Panc1 (cell line): ENCODE data around the gene CNKSR1. TPM values are rescaled to one million over a fixed set of nuclear protein-coding genes. Genes with fewer than 3 reads are reported as not detected.

Source experiments
- ATAC-seq: fragments of 200-7000 bp; cut with Tn5 transposase; 2 replicates; pipeline ENCODE4 v1.9.1; 2020; ENCODE audit warnings: mild to moderate bottlenecking, moderate library complexity
- BruUV-seq: library from RNA; stranded (reverse); fragments of 400-500 nt; replicated peaks from 2 replicates; lab custom pipeline; 2021; lab: Mats Ljungman, UMichigan
- CTCF ChIA-PET: fragments of 300-600 bp; sonication (Branson Sonifier 250); formaldehyde crosslinking; loops from one replicate; lab custom pipeline; 2022; ENCODE audit warnings: antibody characterized with exemption; lab: Charles Lee
- POLR2A ChIA-PET: fragments of 300-600 bp; sonication (Branson Sonifier 250); formaldehyde crosslinking; loops from one replicate; lab custom pipeline; 2022; ENCODE audit warnings: antibody characterized with exemption; lab: Charles Lee
- DNase-seq: peaks from one replicate; pipeline ENCODE4 v3.0.0-alpha.2; 2010; ENCODE audit warnings: low read depth, low spot score
- H3K27ac ChIP-seq: 2 replicates; pipeline ENCODE4 v1.5.1; 2011; ENCODE audit warnings: mild to moderate bottlenecking, low read length, inconsistent platforms
- H3K27me3 ChIP-seq: fragments of 200-500 bp; sonication (Bioruptor generic); 2 replicates; pipeline ENCODE4 v1.6.0; 2014; ENCODE audit warnings: low read length, inconsistent platforms; ENCODE audit not compliant: control insufficient read depth, insufficient read depth
- H3K36me3 ChIP-seq: fragments of 200-500 bp; sonication (Bioruptor generic); 2 replicates; pipeline ENCODE4 v1.5.1; 2014; ENCODE audit warnings: inconsistent platforms, mild to moderate bottlenecking, low read length, moderate library complexity; ENCODE audit not compliant: control insufficient read depth, insufficient read depth
- H3K4me1 ChIP-seq: 2 replicates; pipeline ENCODE4 v1.5.1; 2011; ENCODE audit warnings: inconsistent platforms, mild to moderate bottlenecking, low read length, moderate library complexity; ENCODE audit not compliant: control insufficient read depth, insufficient read depth
- H3K4me3 ChIP-seq, 2 experiments: 2 replicates each; pipeline ENCODE4 v1.5.1; 2011 to 2012; ENCODE audit warnings: low read depth in 2 of 2, low read length in 2 of 2, mild to moderate bottlenecking in 2 of 2, inconsistent platforms in 1 of 2, moderate library complexity in 1 of 2
- H3K9me3 ChIP-seq: fragments of 200-500 bp; sonication (Bioruptor generic); 2 replicates; pipeline ENCODE4 v1.5.1; 2014; ENCODE audit warnings: low read depth, mild to moderate bottlenecking, inconsistent platforms, low read length, moderate library complexity; ENCODE audit not compliant: control insufficient read depth, insufficient read depth
- POLR2AphosphoS5 ChIP-seq: IDR thresholded peaks from 2 replicates; pipeline ENCODE4 v1.6.1; 2012; ENCODE audit warnings: mild to moderate bottlenecking, low read depth, low read length, moderate library complexity
- SIN3A ChIP-seq: IDR thresholded peaks from 2 replicates; pipeline ENCODE4 v1.6.1; 2012; ENCODE audit warnings: low read depth, mild to moderate bottlenecking, low read length, moderate library complexity, borderline replicate concordance; ENCODE audit not compliant: insufficient read depth
- TCF7L2 ChIP-seq: IDR thresholded peaks from 2 replicates; pipeline ENCODE4 v1.6.1; 2011; ENCODE audit warnings: mild to moderate bottlenecking, low read depth, low read length, inconsistent platforms
- in situ Hi-C: cut with HindIII; loops from 2 replicates; pipeline ENCODE4 v1.10.0; 2016; ENCODE audit warnings: low sequenced_read_pairs, low pct_unique_long_range_greater_than_20kb
- intact Hi-C: fragments of 100-400 bp; cut with micrococcal nuclease; formaldehyde crosslinking; loops from one replicate; pipeline ENCODE4 v1.10.0; 2022; ENCODE audit not compliant: unreplicated experiment
- total RNA-seq: library from RNA; stranded (reverse); gene quantifications from one replicate; pipeline ENCODE4 v1.2.1, GENCODE V29; 2021; ENCODE audit not compliant: unreplicated experiment
- TF ChIP-seq, protein P1 (sequence below): fragments of 450-650 bp; IDR thresholded peaks from 2 replicates; pipeline ENCODE4 v1.5.1; 2017; ENCODE audit warnings: mild to moderate bottlenecking
- TF ChIP-seq, protein P2 (sequence below), 2 experiments: IDR thresholded peaks; 2 replicates each; pipeline ENCODE4 v1.6.1; 2011 to 2012; ENCODE audit warnings: low read depth in 2 of 2, control low read depth in 1 of 2, low read length in 1 of 2, mild to moderate bottlenecking in 1 of 2, moderate library complexity in 1 of 2; ENCODE audit not compliant: insufficient read depth in 1 of 2

Gene CNKSR1
- total RNA-seq, 1 experiment from 2014 or later = 13.7 TPM

GRCh38 chr1:26138974-26139558 lies 38.2 kb upstream of the CNKSR1 start:
- intact Hi-C loops = no loop called here
- Histone ChIP-seq H3K36me3 (no peaks in the 10 kb centered on the region), H3K27me3 (no peaks in the 10 kb centered on the region), H3K4me3 (no peak overlapping the region), H3K27ac (no peak overlapping the region), H3K9me3 (no peaks in the 10 kb centered on the region), H3K4me1 (0 out of 2 replicates have a peak, but pooled peaks cover 4% of the 10 kb centered on the region)
- ChIA-PET CTCF (interaction anchor here (0.7 kb wide), 1 partner anchor 97 kb away, joined by 8 read pairs; no protein-coding TSS in a partner anchor), POLR2A (interaction anchor here (0.6 kb wide), 1 partner anchor 94 kb away, joined by 5 read pairs; no protein-coding TSS in a partner anchor)
- DNase-seq = no peak
- in situ Hi-C loops = no loop called here
- TF ChIP-seq SIN3A (no peak), TCF7L2 (no peak), POLR2AphosphoS5 (no peak)
- TF ChIP-seq, protein P1, sequence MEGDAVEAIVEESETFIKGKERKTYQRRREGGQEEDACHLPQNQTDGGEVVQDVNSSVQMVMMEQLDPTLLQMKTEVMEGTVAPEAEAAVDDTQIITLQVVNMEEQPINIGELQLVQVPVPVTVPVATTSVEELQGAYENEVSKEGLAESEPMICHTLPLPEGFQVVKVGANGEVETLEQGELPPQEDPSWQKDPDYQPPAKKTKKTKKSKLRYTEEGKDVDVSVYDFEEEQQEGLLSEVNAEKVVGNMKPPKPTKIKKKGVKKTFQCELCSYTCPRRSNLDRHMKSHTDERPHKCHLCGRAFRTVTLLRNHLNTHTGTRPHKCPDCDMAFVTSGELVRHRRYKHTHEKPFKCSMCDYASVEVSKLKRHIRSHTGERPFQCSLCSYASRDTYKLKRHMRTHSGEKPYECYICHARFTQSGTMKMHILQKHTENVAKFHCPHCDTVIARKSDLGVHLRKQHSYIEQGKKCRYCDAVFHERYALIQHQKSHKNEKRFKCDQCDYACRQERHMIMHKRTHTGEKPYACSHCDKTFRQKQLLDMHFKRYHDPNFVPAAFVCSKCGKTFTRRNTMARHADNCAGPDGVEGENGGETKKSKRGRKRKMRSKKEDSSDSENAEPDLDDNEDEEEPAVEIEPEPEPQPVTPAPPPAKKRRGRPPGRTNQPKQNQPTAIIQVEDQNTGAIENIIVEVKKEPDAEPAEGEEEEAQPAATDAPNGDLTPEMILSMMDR = no peak
- TF ChIP-seq, protein P2, sequence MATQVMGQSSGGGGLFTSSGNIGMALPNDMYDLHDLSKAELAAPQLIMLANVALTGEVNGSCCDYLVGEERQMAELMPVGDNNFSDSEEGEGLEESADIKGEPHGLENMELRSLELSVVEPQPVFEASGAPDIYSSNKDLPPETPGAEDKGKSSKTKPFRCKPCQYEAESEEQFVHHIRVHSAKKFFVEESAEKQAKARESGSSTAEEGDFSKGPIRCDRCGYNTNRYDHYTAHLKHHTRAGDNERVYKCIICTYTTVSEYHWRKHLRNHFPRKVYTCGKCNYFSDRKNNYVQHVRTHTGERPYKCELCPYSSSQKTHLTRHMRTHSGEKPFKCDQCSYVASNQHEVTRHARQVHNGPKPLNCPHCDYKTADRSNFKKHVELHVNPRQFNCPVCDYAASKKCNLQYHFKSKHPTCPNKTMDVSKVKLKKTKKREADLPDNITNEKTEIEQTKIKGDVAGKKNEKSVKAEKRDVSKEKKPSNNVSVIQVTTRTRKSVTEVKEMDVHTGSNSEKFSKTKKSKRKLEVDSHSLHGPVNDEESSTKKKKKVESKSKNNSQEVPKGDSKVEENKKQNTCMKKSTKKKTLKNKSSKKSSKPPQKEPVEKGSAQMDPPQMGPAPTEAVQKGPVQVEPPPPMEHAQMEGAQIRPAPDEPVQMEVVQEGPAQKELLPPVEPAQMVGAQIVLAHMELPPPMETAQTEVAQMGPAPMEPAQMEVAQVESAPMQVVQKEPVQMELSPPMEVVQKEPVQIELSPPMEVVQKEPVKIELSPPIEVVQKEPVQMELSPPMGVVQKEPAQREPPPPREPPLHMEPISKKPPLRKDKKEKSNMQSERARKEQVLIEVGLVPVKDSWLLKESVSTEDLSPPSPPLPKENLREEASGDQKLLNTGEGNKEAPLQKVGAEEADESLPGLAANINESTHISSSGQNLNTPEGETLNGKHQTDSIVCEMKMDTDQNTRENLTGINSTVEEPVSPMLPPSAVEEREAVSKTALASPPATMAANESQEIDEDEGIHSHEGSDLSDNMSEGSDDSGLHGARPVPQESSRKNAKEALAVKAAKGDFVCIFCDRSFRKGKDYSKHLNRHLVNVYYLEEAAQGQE (IDR thresholded peaks at IDR 0.05; ENCODE audit: insufficient read depth in 1 of 2, low read depth in 2 of 2, low read length in 1 of 2) = no peak
- no peak for ATAC-seq
- BruUV-seq = no TSS peak

- no TSS peak for BruUV-seq
- Histone ChIP-seq H3K4me3 (peak overlapping the region in 1 of 2 experiments; percentile 43; a peak in 3 of 4 replicates), H3K9me3 (no peaks in the 10 kb centered on the region), H3K36me3 (no peaks in the 10 kb centered on the region), H3K27ac (peak overlapping the region; percentile 35; the same call in 1 of the 2 replicates), H3K27me3 (no peaks in the 10 kb centered on the region), H3K4me1 (0 out of 2 replicates have a peak, but pooled peaks cover 4% of the 10 kb centered on the region)
- POLR2A ChIA-PET = no interaction called here
- TF ChIP-seq, protein P1 = no peak
- TF ChIP-seq, protein P2 (IDR thresholded peaks at IDR 0.05; ENCODE audit: insufficient read depth in 1 of 2, low read depth in 2 of 2, low read length in 1 of 2) = no peak
- TF ChIP-seq TCF7L2 (no peak), SIN3A (no peak), POLR2AphosphoS5 (no peak)
- no peak for ATAC-seq
- in situ Hi-C loops = no loop called here
- no peak for DNase-seq
- CTCF ChIA-PET = interaction anchor here (0.7 to 1.6 kb wide), 2 partner anchors 8 to 19 kb away, joined by 3 to 6 read pairs; no protein-coding TSS in a partner anchor
- intact Hi-C loops = no loop called here
Observed at GRCh38 chr1:26142159-26142558, 35.1 kb upstream of the CNKSR1 start.
